Caco-2 (cell line): ENCODE results near the gene NNT. TPM values are rescaled to one million over a fixed set of nuclear protein-coding genes. Genes with fewer than 3 reads are reported as not detected.

Experiments used
- BruUV-seq: library from RNA; stranded (reverse); fragments of 400-500 nt; replicated peaks from 2 replicates; lab custom pipeline; 2021; lab: Mats Ljungman, UMichigan
- CTCF ChIA-PET: fragments of 300-600 bp; sonication (Branson Sonifier 250); formaldehyde crosslinking; loops from one replicate; lab custom pipeline; 2022; ENCODE audit warnings: antibody characterized with exemption; lab: Charles Lee
- POLR2A ChIA-PET: fragments of 300-600 bp; sonication (Branson Sonifier 250); formaldehyde crosslinking; loops from one replicate; lab custom pipeline; 2022; ENCODE audit warnings: antibody characterized with exemption; lab: Charles Lee
- DNase-seq, 2 experiments: peaks; one replicate each; pipeline versions ENCODE4 v3.0.0 to v3.0.0-alpha.2; 2020 to 2022
- H3K27me3 ChIP-seq: replicated peaks from 2 replicates; pipeline ENCODE4 v1.6.0; 2011; ENCODE audit warnings: low read length; ENCODE audit not compliant: control insufficient read depth, insufficient read depth
- H3K36me3 ChIP-seq: 2 replicates; pipeline ENCODE4 v1.5.1; 2011; ENCODE audit warnings: low read length; ENCODE audit not compliant: control insufficient read depth, insufficient read depth
- H3K4me1 ChIP-seq: fragments of 250-450 bp; sonication (Bioruptor Pico); 2 replicates; pipeline ENCODE4 v1.5.1; 2020; ENCODE audit warnings: mild to moderate bottlenecking
- H3K4me3 ChIP-seq: 2 replicates; pipeline ENCODE4 v1.5.1; 2011; ENCODE audit warnings: low read depth, mild to moderate bottlenecking, control low read depth, low read length
- H3K9me3 ChIP-seq: fragments of 250-450 bp; sonication (Bioruptor Pico); 2 replicates; pipeline ENCODE4 v1.5.1; 2020; ENCODE audit warnings: mild to moderate bottlenecking, moderate library complexity
- H3K27ac Mint-ChIP-seq: one replicate; pipeline ENCODE4 v1.8.0; 2022; ENCODE audit warnings: mixed read lengths; ENCODE audit not compliant: unreplicated experiment
- H3K27me3 Mint-ChIP-seq: one replicate; pipeline ENCODE4 v1.8.0; 2022; ENCODE audit warnings: mixed read lengths; ENCODE audit not compliant: insufficient read depth, unreplicated experiment
- H3K36me3 Mint-ChIP-seq: one replicate; pipeline ENCODE4 v1.8.0; 2022; ENCODE audit warnings: mild to moderate bottlenecking, mixed read lengths; ENCODE audit not compliant: insufficient read depth, unreplicated experiment
- H3K4me1 Mint-ChIP-seq: one replicate; pipeline ENCODE4 v1.8.0; 2022; ENCODE audit warnings: low read depth, mixed read lengths; ENCODE audit not compliant: unreplicated experiment
- H3K4me3 Mint-ChIP-seq: one replicate; pipeline ENCODE4 v1.8.0; 2022; ENCODE audit warnings: mild to moderate bottlenecking, moderate library complexity, mixed read lengths; ENCODE audit not compliant: unreplicated experiment
- H3K9me3 Mint-ChIP-seq: one replicate; pipeline ENCODE4 v1.8.0; 2022; ENCODE audit warnings: mixed read lengths; ENCODE audit not compliant: unreplicated experiment
- intact Hi-C: fragments of 100-400 bp; cut with micrococcal nuclease; formaldehyde crosslinking; loops from one replicate; pipeline ENCODE4 v1.10.0; 2022; ENCODE audit not compliant: unreplicated experiment
- total RNA-seq: library from RNA; stranded (reverse); gene quantifications from 2 replicates; pipeline ENCODE4 v1.2.3, GENCODE V29; 2022
- TF ChIP-seq, protein P1 (sequence below), 2 experiments: fragments of 200-600 bp in 1 of 2; IDR thresholded peaks; 1 replicate in 1 of 2; 2 replicates in 1 of 2; pipeline versions ENCODE4 v1.5.1 to v1.8.0; 2011 to 2022; ENCODE audit warnings: antibody characterized with exemption in 1 of 2, control low read depth in 1 of 2, inconsistent platforms in 1 of 2, low read depth in 1 of 2, low read length in 1 of 2, mild to moderate bottlenecking in 1 of 2, moderate library complexity in 1 of 2; ENCODE audit not compliant: insufficient read depth in 1 of 2, severe bottlenecking in 1 of 2, unreplicated experiment in 1 of 2

Gene NNT
- total RNA-seq, 1 experiment from 2014 or later, result 44.8 TPM

DNA sequence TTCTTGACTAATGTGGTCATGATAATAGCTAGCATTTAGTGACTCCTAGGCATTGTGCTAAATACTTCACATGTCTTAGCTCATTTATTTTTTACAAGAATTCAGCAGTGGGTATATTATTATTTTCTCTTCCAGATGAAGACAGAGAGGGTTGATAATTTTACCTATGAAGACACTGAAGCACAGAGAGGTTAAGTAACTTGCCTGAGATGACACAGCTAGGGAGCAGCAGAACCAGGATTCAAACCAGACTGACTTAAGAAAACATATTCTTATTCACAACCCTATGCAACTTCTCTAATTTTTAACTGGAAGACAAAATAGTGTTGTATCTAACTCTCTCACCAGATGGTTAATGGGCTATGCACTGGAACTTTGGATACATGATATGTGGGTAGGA, 44.8 kb downstream of the NNT start:
- Histone ChIP-seq H3K36me3 (no peaks in the 10 kb centered on the region), H3K4me3 (no peak overlapping the region), H3K27me3 (no peaks in the 10 kb centered on the region), H3K4me1 (no peaks in the 10 kb centered on the region), H3K9me3 (no peaks in the 10 kb centered on the region)
- TF ChIP-seq, protein P1, sequence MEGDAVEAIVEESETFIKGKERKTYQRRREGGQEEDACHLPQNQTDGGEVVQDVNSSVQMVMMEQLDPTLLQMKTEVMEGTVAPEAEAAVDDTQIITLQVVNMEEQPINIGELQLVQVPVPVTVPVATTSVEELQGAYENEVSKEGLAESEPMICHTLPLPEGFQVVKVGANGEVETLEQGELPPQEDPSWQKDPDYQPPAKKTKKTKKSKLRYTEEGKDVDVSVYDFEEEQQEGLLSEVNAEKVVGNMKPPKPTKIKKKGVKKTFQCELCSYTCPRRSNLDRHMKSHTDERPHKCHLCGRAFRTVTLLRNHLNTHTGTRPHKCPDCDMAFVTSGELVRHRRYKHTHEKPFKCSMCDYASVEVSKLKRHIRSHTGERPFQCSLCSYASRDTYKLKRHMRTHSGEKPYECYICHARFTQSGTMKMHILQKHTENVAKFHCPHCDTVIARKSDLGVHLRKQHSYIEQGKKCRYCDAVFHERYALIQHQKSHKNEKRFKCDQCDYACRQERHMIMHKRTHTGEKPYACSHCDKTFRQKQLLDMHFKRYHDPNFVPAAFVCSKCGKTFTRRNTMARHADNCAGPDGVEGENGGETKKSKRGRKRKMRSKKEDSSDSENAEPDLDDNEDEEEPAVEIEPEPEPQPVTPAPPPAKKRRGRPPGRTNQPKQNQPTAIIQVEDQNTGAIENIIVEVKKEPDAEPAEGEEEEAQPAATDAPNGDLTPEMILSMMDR (IDR thresholded peaks at IDR 0.05; ENCODE audit: insufficient read depth in 1 of 2, low read depth in 1 of 2, low read length in 1 of 2, severe bottlenecking in 1 of 2, unreplicated experiment in 1 of 2), result no peak
- Mint-ChIP-seq H3K4me1 (no peaks in the 10 kb centered on the region), H3K9me3 (no peaks in the 10 kb centered on the region), H3K4me3 (no peak overlapping the region), H3K27me3 (no peaks in the 10 kb centered on the region), H3K36me3 (no peaks in the 10 kb centered on the region), H3K27ac (no peak overlapping the region)
- POLR2A ChIA-PET, result no interaction called here
- intact Hi-C loops, result no loop called here
- no peak for DNase-seq
- CTCF ChIA-PET, result no interaction called here
- BruUV-seq, result no TSS peak

DNA sequence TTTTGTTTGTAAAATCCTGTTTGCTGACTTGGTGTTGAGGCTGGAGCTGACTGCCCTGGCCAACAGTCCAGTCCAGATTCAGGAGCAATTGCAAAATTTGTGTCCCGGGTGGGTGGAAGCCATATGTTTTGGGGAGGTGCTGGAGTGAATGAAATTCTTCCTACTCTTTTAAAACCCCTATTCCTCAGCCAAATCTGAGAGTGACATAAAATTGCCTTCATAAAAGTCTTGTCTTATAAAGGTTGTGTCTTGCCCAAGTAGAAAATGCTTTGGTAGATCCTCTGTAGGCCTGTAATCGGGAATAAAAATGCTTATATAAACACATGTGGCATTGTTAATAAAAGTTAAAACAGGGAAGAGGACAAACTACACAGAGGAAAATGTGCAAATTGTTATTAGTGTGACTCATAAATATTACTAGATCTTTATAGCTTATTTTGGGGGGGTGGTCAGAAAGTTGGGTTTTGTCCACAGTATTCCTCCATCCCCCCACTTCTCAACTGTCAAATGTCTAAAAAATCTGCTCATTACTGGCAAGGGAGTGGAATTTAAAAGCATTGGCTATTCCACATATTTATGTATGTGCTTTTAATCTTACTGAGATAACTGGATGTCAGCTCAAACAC, 45.6 kb downstream of the NNT start:
- no TSS peak for BruUV-seq
- Histone ChIP-seq H3K4me3 (no peak overlapping the region), H3K4me1 (no peaks in the 10 kb centered on the region), H3K27me3 (no peaks in the 10 kb centered on the region), H3K9me3 (no peaks in the 10 kb centered on the region), H3K36me3 (no peaks in the 10 kb centered on the region)
- Mint-ChIP-seq H3K27me3 (no peaks in the 10 kb centered on the region), H3K27ac (no peak overlapping the region), H3K4me3 (no peak overlapping the region), H3K9me3 (no peaks in the 10 kb centered on the region), H3K4me1 (no peaks in the 10 kb centered on the region), H3K36me3 (no peaks in the 10 kb centered on the region)
- TF ChIP-seq, protein P1 (IDR thresholded peaks at IDR 0.05; ENCODE audit: insufficient read depth in 1 of 2, low read depth in 1 of 2, low read length in 1 of 2, severe bottlenecking in 1 of 2, unreplicated experiment in 1 of 2), result no peak
- ChIA-PET POLR2A (no interaction called here), CTCF (interaction anchor here (0.8 kb wide), 1 partner anchor 36 kb away, joined by 3 read pairs; no protein-coding TSS in a partner anchor)
- intact Hi-C loops, result no loop called here
- no peak for DNase-seq

DNA sequence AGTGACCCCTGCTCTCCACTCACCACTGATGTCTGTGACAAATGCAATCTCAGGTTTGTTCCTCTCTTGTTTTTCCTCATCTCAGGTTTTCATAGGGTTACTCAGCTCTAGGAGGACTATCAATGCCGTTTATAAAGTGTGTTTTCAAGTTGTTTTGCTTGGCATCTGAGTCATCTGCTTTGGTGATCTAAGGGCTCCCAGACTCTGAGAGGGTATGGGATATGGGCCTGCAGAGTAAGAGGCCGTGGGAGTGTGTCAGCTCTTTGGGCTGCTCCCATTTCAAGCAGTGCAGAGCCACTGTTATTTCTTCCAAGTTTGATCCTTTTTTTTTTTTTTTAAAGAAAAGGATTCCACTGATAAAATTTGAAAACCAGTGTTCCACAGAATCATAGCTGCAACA, 46.3 kb downstream of the NNT start:
- intact Hi-C loops, result no loop called here
- Mint-ChIP-seq H3K4me3 (no peak overlapping the region), H3K36me3 (no peaks in the 10 kb centered on the region), H3K27me3 (no peaks in the 10 kb centered on the region), H3K9me3 (no peaks in the 10 kb centered on the region), H3K4me1 (no peaks in the 10 kb centered on the region), H3K27ac (no peak overlapping the region)
- no peak for DNase-seq
- TF ChIP-seq, protein P1 (IDR thresholded peaks at IDR 0.05; ENCODE audit: insufficient read depth in 1 of 2, low read depth in 1 of 2, low read length in 1 of 2, severe bottlenecking in 1 of 2, unreplicated experiment in 1 of 2), result no peak
- H3K27me3 ChIP-seq, result no peaks in the 10 kb centered on the region
- POLR2A ChIA-PET, result no interaction called here
- no peaks in the 10 kb centered on the region for H3K4me1 ChIP-seq
- no peaks in the 10 kb centered on the region for H3K36me3 ChIP-seq
- H3K4me3 ChIP-seq, result no peak overlapping the region
- no TSS peak for BruUV-seq
- H3K9me3 ChIP-seq, result no peaks in the 10 kb centered on the region
- CTCF ChIA-PET, result interaction anchor here (0.7 to 1.0 kb wide), 2 partner anchors 18 to 19 kb away, joined by 3 read pairs; no protein-coding TSS in a partner anchor
